GM06990 (cell line): ENCODE data around the gene OLFM1.

Experiments used
- DNase-seq: peaks from one replicate; pipeline ENCODE4 v3.0.0-alpha.2; 2011; ENCODE audit not compliant: insufficient read length; ENCODE audit errors: extremely low read depth
- H3K27me3 ChIP-seq: replicated peaks from 2 replicates; pipeline ENCODE4 v1.6.0; 2011; ENCODE audit warnings: low read length; ENCODE audit not compliant: control insufficient read depth, insufficient read depth
- H3K36me3 ChIP-seq: 2 replicates; pipeline ENCODE4 v1.5.1; 2011; ENCODE audit warnings: low read length; ENCODE audit not compliant: control insufficient read depth, insufficient read depth
- H3K4me3 ChIP-seq: replicated peaks from 2 replicates; pipeline ENCODE4 v1.5.1; 2011; ENCODE audit warnings: low read depth, mild to moderate bottlenecking, control low read depth, low read length
- TF ChIP-seq, protein P1 (sequence below): IDR thresholded peaks from 2 replicates; pipeline ENCODE4 v1.5.1; 2011; ENCODE audit warnings: low read length, control low read depth, mild to moderate bottlenecking, inconsistent platforms; ENCODE audit not compliant: insufficient read depth, poor library complexity, severe bottlenecking

OLFM1 gene

DNA sequence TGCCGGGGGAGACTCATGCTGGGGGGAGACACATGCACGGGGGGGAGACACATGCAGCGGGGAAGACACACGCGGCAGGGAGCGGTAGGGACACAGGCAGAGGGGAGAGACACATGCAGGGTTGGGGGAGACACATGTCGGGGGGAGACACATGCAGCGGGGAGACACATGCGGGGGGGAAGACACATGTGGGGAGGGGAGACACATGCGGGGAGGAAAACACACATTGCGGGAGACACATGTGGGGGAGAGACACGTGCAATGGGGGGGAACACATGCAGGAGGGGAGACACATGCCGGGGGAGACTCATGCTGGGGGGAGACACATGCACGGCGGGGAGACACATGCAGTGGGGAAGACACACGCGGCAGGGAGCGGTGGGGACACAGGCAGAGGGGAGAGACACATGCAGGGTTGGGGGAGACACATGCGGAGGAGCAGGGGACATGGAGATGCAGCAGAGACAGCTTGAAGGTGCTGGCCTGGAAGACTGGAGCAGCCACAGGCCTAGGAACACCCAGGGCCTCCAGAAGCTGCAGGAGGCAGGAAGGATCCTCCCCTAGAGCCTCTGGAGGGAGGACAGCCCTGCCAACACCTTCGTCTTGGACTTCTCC lies 20.3 kb upstream of the OLFM1 start:
- Histone ChIP-seq H3K27me3 (no peaks in the 10 kb centered on the region; the same call in 1 of the 2 replicates), H3K36me3 (no peaks in the 10 kb centered on the region), H3K4me3 (no peak overlapping the region)
- DNase-seq = no peak
- TF ChIP-seq, protein P1, sequence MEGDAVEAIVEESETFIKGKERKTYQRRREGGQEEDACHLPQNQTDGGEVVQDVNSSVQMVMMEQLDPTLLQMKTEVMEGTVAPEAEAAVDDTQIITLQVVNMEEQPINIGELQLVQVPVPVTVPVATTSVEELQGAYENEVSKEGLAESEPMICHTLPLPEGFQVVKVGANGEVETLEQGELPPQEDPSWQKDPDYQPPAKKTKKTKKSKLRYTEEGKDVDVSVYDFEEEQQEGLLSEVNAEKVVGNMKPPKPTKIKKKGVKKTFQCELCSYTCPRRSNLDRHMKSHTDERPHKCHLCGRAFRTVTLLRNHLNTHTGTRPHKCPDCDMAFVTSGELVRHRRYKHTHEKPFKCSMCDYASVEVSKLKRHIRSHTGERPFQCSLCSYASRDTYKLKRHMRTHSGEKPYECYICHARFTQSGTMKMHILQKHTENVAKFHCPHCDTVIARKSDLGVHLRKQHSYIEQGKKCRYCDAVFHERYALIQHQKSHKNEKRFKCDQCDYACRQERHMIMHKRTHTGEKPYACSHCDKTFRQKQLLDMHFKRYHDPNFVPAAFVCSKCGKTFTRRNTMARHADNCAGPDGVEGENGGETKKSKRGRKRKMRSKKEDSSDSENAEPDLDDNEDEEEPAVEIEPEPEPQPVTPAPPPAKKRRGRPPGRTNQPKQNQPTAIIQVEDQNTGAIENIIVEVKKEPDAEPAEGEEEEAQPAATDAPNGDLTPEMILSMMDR = no peak

DNA sequence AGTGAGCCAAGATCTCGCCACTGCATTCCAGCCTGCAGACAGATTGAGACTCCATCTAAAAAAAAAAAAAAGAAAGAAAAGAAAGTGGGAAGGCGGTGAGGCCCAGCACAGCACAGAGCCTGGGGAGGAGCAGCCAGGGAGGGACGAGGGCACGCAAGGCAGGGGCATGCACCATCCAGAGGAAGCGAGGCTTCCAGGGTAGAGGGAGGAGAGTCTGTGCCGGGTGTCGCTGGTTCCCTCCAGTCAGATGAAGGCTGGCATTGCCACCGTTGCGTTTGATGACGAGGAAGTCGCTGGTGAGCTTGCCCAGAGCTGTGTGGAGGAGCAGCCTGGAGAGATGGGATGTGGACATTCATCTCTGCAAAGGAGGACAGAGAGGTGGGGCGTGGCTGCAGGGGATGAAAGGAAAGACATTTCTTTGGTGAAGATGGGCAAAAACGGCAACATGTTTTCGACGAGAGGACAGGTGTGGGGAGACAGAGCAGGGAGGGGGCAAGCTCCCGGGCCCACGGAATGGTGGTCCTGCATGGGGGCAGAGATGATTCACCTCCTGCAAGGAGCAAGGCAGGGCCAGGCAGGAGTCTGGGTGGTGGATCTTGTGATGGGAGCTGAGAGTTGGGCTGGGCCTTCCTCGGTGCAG lies 18.6 kb upstream of the OLFM1 start:
- DNase-seq = no peak
- Histone ChIP-seq H3K36me3 (no peaks in the 10 kb centered on the region), H3K4me3 (no peak overlapping the region), H3K27me3 (no peaks in the 10 kb centered on the region; the same call in 1 of the 2 replicates)
- TF ChIP-seq, protein P1 = no peak

DNA sequence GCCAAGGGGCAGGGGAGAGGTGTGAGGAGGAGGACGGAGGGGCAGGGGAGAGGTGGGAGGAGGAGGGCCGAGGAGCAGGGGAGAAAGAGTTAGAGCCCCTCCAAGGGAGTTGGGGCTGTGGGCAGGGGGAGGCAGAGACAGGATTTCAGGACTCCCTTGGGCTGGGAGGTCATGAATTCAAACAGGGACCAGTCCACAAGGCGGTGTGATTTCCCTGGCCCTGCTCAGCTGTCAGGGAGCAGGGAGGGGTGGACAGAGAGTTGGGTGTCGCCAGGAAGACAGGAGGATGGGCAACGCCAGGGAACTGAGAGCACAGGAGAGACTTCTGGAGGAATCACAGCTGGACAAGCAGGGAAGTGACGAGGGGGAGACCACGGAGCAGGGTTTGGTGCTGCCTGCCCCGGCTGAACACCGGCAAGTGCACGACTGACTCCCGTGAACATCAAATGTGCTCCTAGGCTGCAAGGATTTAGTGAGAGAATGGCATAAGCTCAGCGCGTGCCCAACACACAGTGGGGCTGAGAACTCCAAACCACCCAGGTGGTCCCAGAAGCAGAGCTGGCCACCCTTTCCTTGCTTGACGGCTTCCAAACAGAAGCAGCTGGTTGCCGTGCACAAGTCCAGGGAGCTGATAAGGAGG lies 17.8 kb upstream of the OLFM1 start:
- Histone ChIP-seq H3K36me3 (no peaks in the 10 kb centered on the region), H3K27me3 (no peaks in the 10 kb centered on the region; the same call in 1 of the 2 replicates), H3K4me3 (no peak overlapping the region)
- TF ChIP-seq, protein P1 = no peak
- DNase-seq = no peak

DNA sequence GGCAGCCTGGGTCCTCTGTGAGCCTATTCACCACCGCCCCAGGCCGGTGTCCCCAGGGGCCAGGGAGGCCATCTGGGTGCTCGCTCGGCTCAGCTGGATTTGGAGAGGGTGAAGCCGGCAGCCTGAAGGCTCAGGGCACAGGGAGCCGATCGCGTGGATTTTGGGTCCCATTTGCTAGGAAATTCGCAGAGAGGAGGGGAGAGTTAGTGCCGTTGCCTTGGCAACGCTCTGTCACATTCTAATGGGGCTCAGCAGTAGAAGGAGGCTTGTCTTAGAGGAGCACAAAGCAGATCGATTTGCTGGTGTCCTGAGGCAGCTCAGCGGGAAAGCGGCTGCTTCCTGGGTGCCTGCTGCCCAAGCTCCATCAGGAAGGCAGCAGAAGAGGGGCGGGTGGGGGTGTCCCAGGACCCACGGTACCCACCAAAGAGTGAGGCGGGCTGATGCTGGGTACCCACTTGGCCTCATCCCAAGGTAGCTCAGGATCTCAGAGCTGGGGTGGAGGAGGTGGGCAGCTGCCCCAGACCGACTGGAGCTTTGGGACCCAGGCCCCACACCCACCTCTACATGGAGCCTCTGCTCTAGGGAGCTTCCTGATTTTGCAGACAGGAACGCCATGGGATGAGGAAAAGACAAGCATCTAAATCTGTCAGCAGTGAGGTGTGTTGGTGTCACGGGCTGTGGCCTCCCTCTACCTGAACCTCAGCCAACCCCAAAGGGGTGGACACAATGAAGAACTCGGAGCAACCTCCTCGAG lies 17.1 kb upstream of the OLFM1 start:
- DNase-seq = no peak
- no peaks in the 10 kb centered on the region; the same call in 1 of the 2 replicates for H3K27me3 ChIP-seq
- TF ChIP-seq, protein P1 = no peak
- H3K4me3 ChIP-seq = no peak overlapping the region
- no peaks in the 10 kb centered on the region for H3K36me3 ChIP-seq

DNA sequence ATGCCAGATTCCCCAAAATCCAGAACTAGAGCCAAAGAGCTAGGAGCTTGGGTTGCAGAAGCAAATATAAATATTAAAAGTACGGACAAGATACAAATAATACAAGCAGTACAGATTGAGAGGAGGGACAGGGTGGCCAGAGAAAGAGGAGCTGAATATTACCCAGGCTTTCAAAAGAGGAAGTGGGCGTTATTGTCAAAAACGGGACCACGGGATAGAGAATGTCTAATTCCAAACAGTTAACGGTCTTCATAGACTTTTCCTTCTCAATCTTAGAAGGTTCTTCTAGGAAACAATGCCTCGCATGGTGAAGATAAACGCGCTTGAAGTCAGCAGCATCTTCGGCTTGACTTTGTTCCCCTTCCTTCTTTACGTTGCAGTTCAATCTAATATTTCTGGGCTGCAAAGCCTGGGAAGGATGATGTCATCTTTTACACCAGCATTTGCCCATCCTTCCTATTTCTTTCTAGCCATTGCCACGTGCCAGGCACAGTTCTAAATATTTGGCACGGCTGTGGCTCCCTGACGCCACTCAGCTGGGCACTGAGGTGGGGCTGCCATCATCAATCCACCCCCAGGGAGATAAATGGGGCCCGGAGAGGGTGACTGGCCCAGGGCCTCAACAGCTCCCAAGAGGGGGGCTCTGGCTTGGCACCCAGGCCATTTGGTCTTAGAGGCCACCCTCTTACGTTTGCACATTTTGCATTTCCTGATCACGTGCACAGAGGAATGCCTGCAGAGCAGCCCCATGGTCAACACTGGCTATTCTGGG lies 16.3 kb upstream of the OLFM1 start:
- no peak for DNase-seq
- no peak overlapping the region for H3K4me3 ChIP-seq
- no peaks in the 10 kb centered on the region for H3K36me3 ChIP-seq
- no peaks in the 10 kb centered on the region; the same call in 1 of the 2 replicates for H3K27me3 ChIP-seq
- TF ChIP-seq, protein P1 = no peak
